ENCODE measurements around the gene SMAD7. TPM values are rescaled to one million over a fixed set of nuclear protein-coding genes. Genes with fewer than 3 reads are reported as not detected.
A peak's percentile ranks its signal among the peaks of the same experiment; 100 is the strongest.

The SMAD7 gene
- total RNA-seq, 4 donors from 2014 or later: 9.1 to 13.4 (median 10.8) TPM

- H3K9me3 ChIP-seq: no peaks in the 10 kb centered on the region
- no peaks in the 10 kb centered on the region for H3K36me3 ChIP-seq
- in situ Hi-C loops (cut with MboI; ENCODE audit: low sequenced_read_pairs in 4 of 4): no loop called here
- no peaks in the 10 kb centered on the region for H3K27me3 ChIP-seq
- ATAC-seq (peak in 1 of 2 donors; percentile 59), DNase-seq (no peak)
- intact Hi-C loops (cut with DNase I; ENCODE audit: low total_unique reads): no loop called here
- H3K4me3 ChIP-seq: no peak overlapping the region
- H3K4me1 ChIP-seq: peaks cover 12 to 13% of the 10 kb centered on the region in 2 donors
- H3K27ac ChIP-seq: no peak overlapping the region
- TF ChIP-seq CTCF (IDR thresholded peaks at IDR 0.05 in 4 of 5, conservative IDR thresholded peaks at IDR 0.05 in 1 of 5) (no peak), POLR2A (IDR thresholded peaks at IDR 0.05) (no peak)
Measured at GRCh38 chr18:48990481-48991318, 39.9 kb upstream of the SMAD7 start.

- TF ChIP-seq CTCF (IDR thresholded peaks at IDR 0.05 in 4 of 5, conservative IDR thresholded peaks at IDR 0.05 in 1 of 5) (no peak), POLR2A (IDR thresholded peaks at IDR 0.05) (no peak)
- Histone ChIP-seq H3K36me3 (no peaks in the 10 kb centered on the region), H3K9me3 (no peaks in the 10 kb centered on the region), H3K27me3 (no peaks in the 10 kb centered on the region), H3K27ac (no peak overlapping the region), H3K4me1 (peaks cover 9 to 12% of the 10 kb centered on the region in 2 donors), H3K4me3 (no peak overlapping the region)
- ATAC-seq (no peak), DNase-seq (no peak)
- intact Hi-C loops (cut with DNase I; ENCODE audit: low total_unique reads) (no loop called here), in situ Hi-C loops (cut with MboI; ENCODE audit: low sequenced_read_pairs in 4 of 4) (no loop called here)
Measured at GRCh38 chr18:48989304-48990303, 38.8 kb upstream of the SMAD7 start.

- Histone ChIP-seq H3K36me3 (no peaks in the 10 kb centered on the region), H3K4me3 (no peak overlapping the region), H3K4me1 (peaks cover 1 to 3% of the 10 kb centered on the region in 2 donors), H3K9me3 (no peaks in the 10 kb centered on the region), H3K27me3 (no peaks in the 10 kb centered on the region), H3K27ac (no peak overlapping the region)
- TF ChIP-seq CTCF (IDR thresholded peaks at IDR 0.05 in 4 of 5, conservative IDR thresholded peaks at IDR 0.05 in 1 of 5) (no peak), POLR2A (IDR thresholded peaks at IDR 0.05) (no peak)
- in situ Hi-C loops (cut with MboI; ENCODE audit: low sequenced_read_pairs in 4 of 4) (no loop called here), intact Hi-C loops (cut with DNase I; ENCODE audit: low total_unique reads) (no loop called here)
- ATAC-seq: no peak
- no peak for DNase-seq
Measured at GRCh38 chr18:48988508-48989303, 37.9 kb upstream of the SMAD7 start.

GRCh38 chr18:48987821-48988220 is 37.1 kb upstream of the SMAD7 start:
- no peak overlapping the region for H3K4me3 ChIP-seq
- in situ Hi-C loops (cut with MboI; ENCODE audit: low sequenced_read_pairs in 4 of 4) (no loop called here), intact Hi-C loops (cut with DNase I; ENCODE audit: low total_unique reads) (no loop called here)
- no peak overlapping the region for H3K27ac ChIP-seq
- DNase-seq (no peak), ATAC-seq (no peak)
- no peaks in the 10 kb centered on the region for H3K27me3 ChIP-seq
- H3K4me1 ChIP-seq: no peaks in the 10 kb centered on the region
- TF ChIP-seq POLR2A (IDR thresholded peaks at IDR 0.05) (no peak), CTCF (IDR thresholded peaks at IDR 0.05 in 4 of 5, conservative IDR thresholded peaks at IDR 0.05 in 1 of 5) (no peak)
- H3K9me3 ChIP-seq: no peaks in the 10 kb centered on the region
- H3K36me3 ChIP-seq: no peaks in the 10 kb centered on the region

All from gastrocnemius medialis (tissue), 4 donors.